Omental fat pad (tissue), 4 donors: ENCODE data around the gene AKR1D1. TPM values are rescaled to one million over a fixed set of nuclear protein-coding genes. Genes with fewer than 3 reads are reported as not detected.
"Not testable (repeated sequence)": the region's sequence is repeated elsewhere in the genome, so short reads cannot be mapped to it uniquely, and the experiment has no call there.

Experiments used
- ATAC-seq: fragments of 150-250 bp; one replicate; pipeline ENCODE4 v1.9.1; 2016; ENCODE audit warnings: mild to moderate bottlenecking, moderate library complexity; ENCODE audit not compliant: low FRiP score
- DNase-seq: peaks from one replicate; pipeline ENCODE4 v3.0.0-alpha.2; 2019; ENCODE audit warnings: low spot score
- total RNA-seq, 4 donors: library from RNA; depleted of rRNA; stranded (reverse); fragments of >200 nt; gene quantifications; one replicate each; pipeline ENCODE4 v1.1.0, GENCODE V29; 2016
- TF ChIP-seq, protein P1 (sequence below), 3 donors: fragments of 450-650 bp; IDR thresholded peaks; one replicate each; pipeline ENCODE4 v1.5.1; 2016 to 2017; ENCODE audit warnings: antibody characterized with exemption in 3 of 3, mild to moderate bottlenecking in 3 of 3, moderate library complexity in 2 of 3

The AKR1D1 gene
- total RNA-seq, 4 donors from 2014 or later, result not detected

GRCh38 chr7:138074121-138074520 lies 2.1 kb upstream of the AKR1D1 start:
- TF ChIP-seq, protein P1, sequence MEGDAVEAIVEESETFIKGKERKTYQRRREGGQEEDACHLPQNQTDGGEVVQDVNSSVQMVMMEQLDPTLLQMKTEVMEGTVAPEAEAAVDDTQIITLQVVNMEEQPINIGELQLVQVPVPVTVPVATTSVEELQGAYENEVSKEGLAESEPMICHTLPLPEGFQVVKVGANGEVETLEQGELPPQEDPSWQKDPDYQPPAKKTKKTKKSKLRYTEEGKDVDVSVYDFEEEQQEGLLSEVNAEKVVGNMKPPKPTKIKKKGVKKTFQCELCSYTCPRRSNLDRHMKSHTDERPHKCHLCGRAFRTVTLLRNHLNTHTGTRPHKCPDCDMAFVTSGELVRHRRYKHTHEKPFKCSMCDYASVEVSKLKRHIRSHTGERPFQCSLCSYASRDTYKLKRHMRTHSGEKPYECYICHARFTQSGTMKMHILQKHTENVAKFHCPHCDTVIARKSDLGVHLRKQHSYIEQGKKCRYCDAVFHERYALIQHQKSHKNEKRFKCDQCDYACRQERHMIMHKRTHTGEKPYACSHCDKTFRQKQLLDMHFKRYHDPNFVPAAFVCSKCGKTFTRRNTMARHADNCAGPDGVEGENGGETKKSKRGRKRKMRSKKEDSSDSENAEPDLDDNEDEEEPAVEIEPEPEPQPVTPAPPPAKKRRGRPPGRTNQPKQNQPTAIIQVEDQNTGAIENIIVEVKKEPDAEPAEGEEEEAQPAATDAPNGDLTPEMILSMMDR (IDR thresholded peaks at IDR 0.05), result no peak
- DNase-seq, result no peak
- ATAC-seq, result no peak

GRCh38 chr7:138074540-138074939 lies 1.7 kb upstream of the AKR1D1 start:
- no peak for ATAC-seq
- TF ChIP-seq, protein P1 (IDR thresholded peaks at IDR 0.05), result no peak
- DNase-seq, result no peak

GRCh38 chr7:138075350-138075749 lies 909 bp upstream of the AKR1D1 start:
- DNase-seq (no peak), ATAC-seq (no peak)
- TF ChIP-seq, protein P1 (IDR thresholded peaks at IDR 0.05), result no peak

DNA sequence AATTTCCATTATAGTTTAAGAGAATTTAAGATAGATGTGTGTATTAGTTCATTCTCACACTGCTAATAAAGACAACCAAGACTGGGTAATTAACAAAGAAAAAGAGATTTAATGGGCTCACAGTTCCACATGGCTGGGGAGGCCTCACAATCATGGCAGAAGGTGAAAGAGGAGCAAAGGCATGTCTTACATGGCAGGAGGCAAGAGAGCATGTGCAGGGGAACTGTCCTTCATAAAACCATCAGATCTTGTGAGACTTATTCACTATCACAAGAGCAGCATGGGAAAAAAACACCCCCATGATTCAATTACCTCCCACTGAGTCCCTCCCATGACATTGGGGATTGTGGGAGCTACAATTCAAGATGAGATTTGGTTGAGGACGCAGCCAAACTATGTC lies 473 bp upstream of the AKR1D1 start:
- ATAC-seq, result not testable (repeated sequence)

DNA sequence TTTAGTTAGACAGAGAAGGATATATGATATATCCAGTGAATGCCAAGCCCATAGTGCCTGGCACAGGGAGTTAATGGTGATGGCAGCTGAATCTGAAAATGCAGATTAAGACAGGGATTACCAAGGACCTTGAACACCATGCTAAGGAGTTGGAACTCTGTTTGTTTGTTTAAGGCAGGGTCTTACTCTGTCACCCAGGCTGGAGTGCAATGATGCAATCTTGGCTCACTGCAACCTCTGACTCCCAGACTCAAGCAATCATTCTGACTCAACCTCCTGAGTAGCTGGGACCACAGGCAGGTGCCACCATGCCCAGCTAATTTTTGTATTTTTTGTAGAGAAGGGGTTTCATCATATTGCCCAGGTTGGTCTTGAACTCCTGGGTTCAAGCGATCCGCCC lies 1.6 kb downstream of the AKR1D1 start:
- no peak for DNase-seq
- ATAC-seq, result no peak
- TF ChIP-seq, protein P1 (IDR thresholded peaks at IDR 0.05), result no peak

More for the DNA sequence above, 473 bp upstream of the AKR1D1 start:
- DNase-seq, result not testable (repeated sequence)

GRCh38 chr7:138079137-138079536 lies 2.9 kb downstream of the AKR1D1 start:
- ATAC-seq (no peak), DNase-seq (no peak)
- TF ChIP-seq, protein P1 (IDR thresholded peaks at IDR 0.05), result no peak

DNA sequence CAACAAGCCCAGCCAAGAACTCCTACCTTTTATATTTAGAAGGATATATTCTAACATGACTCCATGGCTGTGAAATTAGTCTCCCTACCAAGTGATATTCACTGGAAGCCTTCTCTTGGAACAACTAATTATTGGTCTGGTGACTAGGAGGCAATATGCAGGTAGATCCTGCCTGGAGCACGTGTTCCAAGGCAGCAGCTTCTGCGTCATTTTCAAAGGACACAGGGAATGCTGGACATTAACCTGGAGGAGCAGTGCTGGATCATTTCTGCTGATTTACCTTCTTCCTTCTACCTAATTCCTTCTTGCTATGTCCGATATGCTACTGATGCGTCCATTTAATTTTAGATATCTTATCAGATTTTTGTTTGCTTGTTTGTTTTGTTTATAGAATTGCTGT lies 5.6 kb downstream of the AKR1D1 start:
- TF ChIP-seq, protein P1 (IDR thresholded peaks at IDR 0.05), result no peak
- no peak for ATAC-seq
- DNase-seq, result no peak

- ATAC-seq, result no peak
These were observed 7.6 kb downstream of the AKR1D1 start for GRCh38 chr7:138083859-138084258.

More at GRCh38 chr7:138083859-138084258, 7.6 kb downstream of the AKR1D1 start:
- TF ChIP-seq, protein P1 (IDR thresholded peaks at IDR 0.05), result no peak
- no peak for DNase-seq
